IMR-90 (cell line): ENCODE results near the gene NLGN1. TPM values are rescaled to one million over a fixed set of nuclear protein-coding genes. Genes with fewer than 3 reads are reported as not detected.

Experiments used
- ATAC-seq: fragments of 200-7000 bp; cut with Tn5 transposase; 2 replicates; pipeline ENCODE4 v1.9.1; 2020; ENCODE audit warnings: low read depth, mild to moderate bottlenecking, moderate library complexity
- BruUV-seq: library from RNA; stranded (reverse); fragments of 400-500 nt; replicated peaks from 2 replicates; lab custom pipeline; 2021; lab: Mats Ljungman, UMichigan
- CTCF ChIA-PET: fragments of 300-600 bp; formaldehyde crosslinking; extraction: SDS; loops from one replicate; lab custom pipeline; 2021; ENCODE audit warnings: antibody characterized with exemption; lab: Yijun Ruan, JAX
- POLR2A ChIA-PET: fragments of 300-600 bp; sonication (Branson Sonifier 250); formaldehyde crosslinking; loops from one replicate; lab custom pipeline; 2022; ENCODE audit warnings: antibody characterized with exemption; ENCODE audit not compliant: unreplicated experiment; lab: Charles Lee
- DNase-seq: peaks from one replicate; pipeline ENCODE4 v3.0.0; 2013
- H2AFZ ChIP-seq: replicated peaks from 2 replicates; pipeline ENCODE3; 2013; ENCODE audit warnings: low read length, mild to moderate bottlenecking; ENCODE audit not compliant: poor library complexity
- H2AK5ac ChIP-seq: 2 replicates; pipeline ENCODE4 v1.6.1; 2013; ENCODE audit warnings: low read depth, low read length, inconsistent platforms
- H2AK9ac ChIP-seq: replicated peaks from 2 replicates; pipeline ENCODE3; 2013; ENCODE audit warnings: mild to moderate bottlenecking, low read depth, low read length, moderate library complexity; ENCODE audit not compliant: poor library complexity
- H2BK120ac ChIP-seq: 2 replicates; pipeline ENCODE4 v1.6.1; 2013; ENCODE audit warnings: low read depth, low read length, inconsistent platforms
- H2BK15ac ChIP-seq: 3 replicates; pipeline ENCODE4 v1.6.1; 2013; ENCODE audit warnings: low read depth, low read length, inconsistent platforms
- H2BK20ac ChIP-seq: 2 replicates; pipeline ENCODE4 v1.6.1; 2013; ENCODE audit warnings: low read depth, mild to moderate bottlenecking, inconsistent platforms, low read length, moderate library complexity
- H2BK5ac ChIP-seq: 2 replicates; pipeline ENCODE4 v1.6.1; 2013; ENCODE audit warnings: mild to moderate bottlenecking, low read depth, low read length, inconsistent platforms; ENCODE audit not compliant: poor library complexity, severe bottlenecking
- H3K14ac ChIP-seq: replicated peaks from 2 replicates; pipeline ENCODE4 v1.6.1; 2013; ENCODE audit warnings: low read depth, low read length, inconsistent platforms
- H3K18ac ChIP-seq: 2 replicates; pipeline ENCODE4 v1.6.1; 2013; ENCODE audit warnings: low read depth, low read length, control low read depth
- H3K23ac ChIP-seq: 2 replicates; pipeline ENCODE4 v1.6.1; 2013; ENCODE audit warnings: low read depth, low read length, inconsistent platforms
- H3K27ac ChIP-seq: 2 replicates; pipeline ENCODE4 v1.5.1; 2013; ENCODE audit warnings: mild to moderate bottlenecking, control low read depth, low read length; ENCODE audit not compliant: insufficient read depth
- H3K27me3 ChIP-seq: 2 replicates; pipeline ENCODE4 v1.6.1; 2013; ENCODE audit warnings: low read length; ENCODE audit not compliant: control insufficient read depth, insufficient read depth
- H3K36me3 ChIP-seq: 2 replicates; pipeline ENCODE4 v1.6.1; 2013; ENCODE audit warnings: low read length, mixed read lengths; ENCODE audit not compliant: control insufficient read depth, insufficient read depth
- H3K4ac ChIP-seq: 2 replicates; pipeline ENCODE4 v1.6.1; 2013; ENCODE audit warnings: low read depth, low read length, inconsistent platforms
- H3K4me1 ChIP-seq: 2 replicates; pipeline ENCODE4 v1.6.1; 2013; ENCODE audit warnings: low read length, mixed read lengths; ENCODE audit not compliant: control insufficient read depth, insufficient read depth
- H3K4me2 ChIP-seq: 2 replicates; pipeline ENCODE4 v1.6.1; 2013; ENCODE audit warnings: low read depth, mild to moderate bottlenecking, control low read depth, low read length, moderate library complexity
- H3K4me3 ChIP-seq: 2 replicates; pipeline ENCODE4 v1.5.1; 2013; ENCODE audit warnings: low read depth, mild to moderate bottlenecking, control low read depth, low read length, moderate library complexity; ENCODE audit not compliant: insufficient read depth
- H3K56ac ChIP-seq: 2 replicates; pipeline ENCODE4 v1.6.1; 2013; ENCODE audit warnings: low read length, inconsistent platforms; ENCODE audit not compliant: insufficient read depth; ENCODE audit errors: extremely low read depth
- H3K79me1 ChIP-seq, 2 experiments: 2 replicates each; pipeline ENCODE4 v1.6.1; 2013; ENCODE audit warnings: low read length in 2 of 2, inconsistent platforms in 1 of 2, low read depth in 1 of 2
- H3K9ac ChIP-seq: 2 replicates; pipeline ENCODE4 v1.6.1; 2013; ENCODE audit warnings: low read depth, low read length, control low read depth
- H3K9me1 ChIP-seq: 2 replicates; pipeline ENCODE4 v1.6.1; 2013; ENCODE audit warnings: low read length, inconsistent platforms; ENCODE audit not compliant: insufficient read depth
- H3K9me3 ChIP-seq: 2 replicates; pipeline ENCODE4 v1.6.1; 2013; ENCODE audit warnings: low read length; ENCODE audit not compliant: control insufficient read depth, insufficient read depth
- H4K20me1 ChIP-seq: 2 replicates; pipeline ENCODE4 v1.6.1; 2013; ENCODE audit warnings: low read length, inconsistent platforms; ENCODE audit not compliant: insufficient read depth
- H4K5ac ChIP-seq: 2 replicates; pipeline ENCODE4 v1.6.1; 2013; ENCODE audit warnings: mild to moderate bottlenecking, low read depth, low read length, control low read depth
- H4K8ac ChIP-seq, 2 experiments: 2 replicates each; pipeline ENCODE4 v1.6.1; 2013; ENCODE audit warnings: low read depth in 2 of 2, low read length in 2 of 2, control low read depth in 1 of 2, inconsistent platforms in 1 of 2
- H4K91ac ChIP-seq: 2 replicates; pipeline ENCODE4 v1.6.1; 2013; ENCODE audit warnings: low read depth, low read length, inconsistent platforms; ENCODE audit not compliant: insufficient read depth
- BHLHE40 ChIP-seq: fragments of 150-350 bp; IDR thresholded peaks from 2 replicates; pipeline ENCODE4 v1.6.1; 2016; ENCODE audit warnings: mild to moderate bottlenecking, low read depth, low read length
- CEBPB ChIP-seq: IDR thresholded peaks from 2 replicates; pipeline ENCODE4 v1.6.1; 2012; ENCODE audit warnings: low read depth, low read length, improper control_type of control experiment
- CHD1 ChIP-seq: IDR thresholded peaks from 2 replicates; pipeline ENCODE4 v1.6.1; 2012; ENCODE audit warnings: low read depth, low read length, improper control_type of control experiment
- FOS ChIP-seq: fragments of 150-350 bp; IDR thresholded peaks from 2 replicates; pipeline ENCODE4 v1.6.1; 2016; ENCODE audit warnings: low read depth, low read length
- MAFK ChIP-seq: IDR thresholded peaks from 2 replicates; pipeline ENCODE4 v1.6.1; 2012; ENCODE audit warnings: low read depth, low read length, improper control_type of control experiment
- MAZ ChIP-seq: IDR thresholded peaks from 2 replicates; pipeline ENCODE4 v1.6.1; 2012; ENCODE audit warnings: low read depth, mild to moderate bottlenecking, low read length, improper control_type of control experiment, moderate library complexity, borderline replicate concordance
- MXI1 ChIP-seq: IDR thresholded peaks from 2 replicates; pipeline ENCODE4 v1.6.1; 2012; ENCODE audit warnings: low read depth, mild to moderate bottlenecking, low read length, moderate library complexity, borderline replicate concordance
- NFE2L2 ChIP-seq: fragments of 150-350 bp; IDR thresholded peaks from 2 replicates; pipeline ENCODE4 v1.6.1; 2016; ENCODE audit warnings: low read depth, mild to moderate bottlenecking, low read length
- POLR2A ChIP-seq: IDR thresholded peaks from 2 replicates; pipeline ENCODE4 v1.6.1; 2012; ENCODE audit warnings: mild to moderate bottlenecking, low read depth, low read length
- RAD21 ChIP-seq: IDR thresholded peaks from 2 replicates; pipeline ENCODE4 v1.6.1; 2012; ENCODE audit warnings: low read length, improper control_type of control experiment
- RCOR1 ChIP-seq: IDR thresholded peaks from 2 replicates; pipeline ENCODE4 v1.6.1; 2012; ENCODE audit warnings: mild to moderate bottlenecking, low read length, improper control_type of control experiment; ENCODE audit not compliant: insufficient replicate concordance
- RFX5 ChIP-seq: IDR thresholded peaks from 2 replicates; pipeline ENCODE4 v1.8.0; 2012; ENCODE audit warnings: low read depth, mild to moderate bottlenecking, low read length, moderate library complexity
- SMC3 ChIP-seq: fragments of 150-350 bp; IDR thresholded peaks from 2 replicates; pipeline ENCODE4 v1.6.1; 2016; ENCODE audit warnings: low read depth, mild to moderate bottlenecking, antibody characterized with exemption, low read length, moderate library complexity
- WGBS, 2 experiments: methylation state at CpG; one replicate each; pipeline versions ENCODE4 v1.1.5 to v1.1.7; 2013; ENCODE audit warnings: missing lambda C conversion rate in 2 of 2; ENCODE audit not compliant: insufficient read length in 1 of 2; ENCODE audit errors: extremely low coverage in 2 of 2; 5-methylcytosine and 5-hydroxymethylcytosine counted together
- dilution Hi-C: fragments of 300-500 bp; cut with HindIII; formaldehyde crosslinking; loops from one replicate; pipeline ENCODE4 v1.14.3; 2018; ENCODE audit warnings: low sequenced_read_pairs; ENCODE audit not compliant: unreplicated experiment
- in situ Hi-C: fragments of 300-500 bp; cut with MboI; formaldehyde crosslinking; loops from 3 replicates; pipeline ENCODE4 v1.14.3; 2019; ENCODE audit warnings: low sequenced_read_pairs, inconsistent platforms, mixed read lengths
- intact Hi-C: fragments of 100-400 bp; cut with micrococcal nuclease; formaldehyde crosslinking; loops from 2 replicates; pipeline ENCODE4 v1.10.0; 2022
- polyA plus RNA-seq, 3 experiments: library from polyadenylated mRNA; depleted of rRNA; stranded (reverse); fragments of >200 nt; gene quantifications; 2 replicates each; pipeline ENCODE4 v1.2.3, GENCODE V29; 2012; ENCODE audit warnings: low replicate concordance in 1 of 3
- total RNA-seq: library from RNA; depleted of rRNA; stranded (reverse); fragments of >200 nt; gene quantifications from 2 replicates; pipeline ENCODE4 v1.2.3, GENCODE V29; 2012
- TF ChIP-seq, protein P1 (sequence below): fragments of 150-350 bp; IDR thresholded peaks from 2 replicates; pipeline ENCODE4 v1.6.1; 2017; ENCODE audit warnings: mild to moderate bottlenecking, antibody characterized with exemption, low read length, low read depth
- TF ChIP-seq, protein P2 (sequence below): fragments of 150-350 bp; IDR thresholded peaks from 2 replicates; pipeline ENCODE4 v1.6.1; 2016; ENCODE audit warnings: low read depth, mild to moderate bottlenecking, low read length, moderate library complexity, borderline replicate concordance
- TF ChIP-seq, protein P3 (sequence below): conservative IDR thresholded peaks from 2 replicates; pipeline ENCODE4 v1.5.1; 2012; ENCODE audit warnings: mild to moderate bottlenecking, low read depth, low read length, improper control_type of control experiment

Gene NLGN1
- total and polyA plus RNA-seq, 2 of the 4 experiments (the other 2 are of a cell fraction): 1.8 to 12.5 TPM

DNA sequence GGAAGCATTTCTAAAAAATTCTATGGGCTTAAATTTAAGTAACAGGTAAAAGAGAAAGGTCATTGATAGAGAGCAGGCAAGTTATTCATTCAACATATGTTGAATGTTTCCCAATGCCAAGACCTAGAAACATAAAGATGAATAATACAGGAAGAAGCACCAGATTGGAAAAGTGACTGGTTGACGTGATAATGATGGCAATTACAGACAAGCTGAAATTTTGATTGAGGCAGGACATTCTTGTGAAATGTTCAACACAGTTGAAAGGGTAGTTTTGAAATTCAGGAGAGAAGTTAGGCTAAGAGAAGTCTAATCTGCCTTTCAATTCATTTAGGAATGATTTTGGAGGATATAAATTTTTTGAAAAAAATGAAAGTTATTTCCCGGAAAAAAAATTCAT is 925.2 kb downstream of the NLGN1 start:
- WGBS, 2 experiments: 100% methylated on average over 1 of the region's 2 CpGs; no CpG with 5 or more reads in 1 of the 2 experiments
- dilution Hi-C loops: no loop called here
- Histone ChIP-seq H3K9ac (no peak overlapping the region), H2AK5ac (no peak overlapping the region), H3K56ac (no peak overlapping the region), H3K4me2 (no peak overlapping the region), H3K27ac (no peak overlapping the region), H2BK20ac (no peak overlapping the region), H3K9me1 (no peaks in the 10 kb centered on the region), H4K20me1 (no peaks in the 10 kb centered on the region), H3K9me3 (no peaks in the 10 kb centered on the region), H2AK9ac (no peak overlapping the region), H4K91ac (no peak overlapping the region), H3K4me1 (no peaks in the 10 kb centered on the region), H2BK5ac (no peak overlapping the region), H3K36me3 (no peaks in the 10 kb centered on the region), H3K23ac (no peak overlapping the region), H4K5ac (no peak overlapping the region), H4K8ac (no peak overlapping the region), H3K18ac (no peak overlapping the region), H2BK120ac (no peak overlapping the region), H3K79me1 (no peaks in the 10 kb centered on the region), H3K4me3 (no peak overlapping the region), H3K4ac (no peak overlapping the region), H2BK15ac (no peak overlapping the region), H3K14ac (no peak overlapping the region), H3K27me3 (no peaks in the 10 kb centered on the region), H2AFZ (no peak overlapping the region)
- POLR2A ChIA-PET: no interaction called here
- ATAC-seq (no peak), DNase-seq (no peak)
- BruUV-seq: no TSS peak
- CTCF ChIA-PET: no interaction called here
- in situ Hi-C loops: no loop called here
- TF ChIP-seq SMC3: no peak
- no peak for TF ChIP-seq POLR2A
- TF ChIP-seq MAZ: no peak
- TF ChIP-seq RFX5: no peak
- TF ChIP-seq NFE2L2: no peak
- TF ChIP-seq CEBPB: no peak
- TF ChIP-seq FOS: no peak
- no peak for TF ChIP-seq BHLHE40
- no peak for TF ChIP-seq CHD1
- TF ChIP-seq, protein P1, sequence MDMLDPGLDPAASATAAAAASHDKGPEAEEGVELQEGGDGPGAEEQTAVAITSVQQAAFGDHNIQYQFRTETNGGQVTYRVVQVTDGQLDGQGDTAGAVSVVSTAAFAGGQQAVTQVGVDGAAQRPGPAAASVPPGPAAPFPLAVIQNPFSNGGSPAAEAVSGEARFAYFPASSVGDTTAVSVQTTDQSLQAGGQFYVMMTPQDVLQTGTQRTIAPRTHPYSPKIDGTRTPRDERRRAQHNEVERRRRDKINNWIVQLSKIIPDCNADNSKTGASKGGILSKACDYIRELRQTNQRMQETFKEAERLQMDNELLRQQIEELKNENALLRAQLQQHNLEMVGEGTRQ: no peak
- TF ChIP-seq MXI1: no peak
- no peak for TF ChIP-seq RAD21
- TF ChIP-seq, protein P2, sequence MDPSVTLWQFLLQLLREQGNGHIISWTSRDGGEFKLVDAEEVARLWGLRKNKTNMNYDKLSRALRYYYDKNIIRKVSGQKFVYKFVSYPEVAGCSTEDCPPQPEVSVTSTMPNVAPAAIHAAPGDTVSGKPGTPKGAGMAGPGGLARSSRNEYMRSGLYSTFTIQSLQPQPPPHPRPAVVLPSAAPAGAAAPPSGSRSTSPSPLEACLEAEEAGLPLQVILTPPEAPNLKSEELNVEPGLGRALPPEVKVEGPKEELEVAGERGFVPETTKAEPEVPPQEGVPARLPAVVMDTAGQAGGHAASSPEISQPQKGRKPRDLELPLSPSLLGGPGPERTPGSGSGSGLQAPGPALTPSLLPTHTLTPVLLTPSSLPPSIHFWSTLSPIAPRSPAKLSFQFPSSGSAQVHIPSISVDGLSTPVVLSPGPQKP: no peak
- TF ChIP-seq RCOR1: no peak
- no peak for TF ChIP-seq MAFK
- TF ChIP-seq, protein P3, sequence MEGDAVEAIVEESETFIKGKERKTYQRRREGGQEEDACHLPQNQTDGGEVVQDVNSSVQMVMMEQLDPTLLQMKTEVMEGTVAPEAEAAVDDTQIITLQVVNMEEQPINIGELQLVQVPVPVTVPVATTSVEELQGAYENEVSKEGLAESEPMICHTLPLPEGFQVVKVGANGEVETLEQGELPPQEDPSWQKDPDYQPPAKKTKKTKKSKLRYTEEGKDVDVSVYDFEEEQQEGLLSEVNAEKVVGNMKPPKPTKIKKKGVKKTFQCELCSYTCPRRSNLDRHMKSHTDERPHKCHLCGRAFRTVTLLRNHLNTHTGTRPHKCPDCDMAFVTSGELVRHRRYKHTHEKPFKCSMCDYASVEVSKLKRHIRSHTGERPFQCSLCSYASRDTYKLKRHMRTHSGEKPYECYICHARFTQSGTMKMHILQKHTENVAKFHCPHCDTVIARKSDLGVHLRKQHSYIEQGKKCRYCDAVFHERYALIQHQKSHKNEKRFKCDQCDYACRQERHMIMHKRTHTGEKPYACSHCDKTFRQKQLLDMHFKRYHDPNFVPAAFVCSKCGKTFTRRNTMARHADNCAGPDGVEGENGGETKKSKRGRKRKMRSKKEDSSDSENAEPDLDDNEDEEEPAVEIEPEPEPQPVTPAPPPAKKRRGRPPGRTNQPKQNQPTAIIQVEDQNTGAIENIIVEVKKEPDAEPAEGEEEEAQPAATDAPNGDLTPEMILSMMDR: no peak
- intact Hi-C loops: no loop called here
